ENCODE data around the gene MFSD2A. TPM values are rescaled to one million over a fixed set of nuclear protein-coding genes. Genes with fewer than 3 reads are reported as not detected.

MFSD2A gene
- polyA plus RNA-seq, 1 of the 3 experiments (the other 2 are of a cell fraction) = 6.3 TPM

- TF ChIP-seq USF1 (IDR thresholded peaks at IDR 0.05; ENCODE audit: borderline replicate concordance, low read depth) = no peak
- TF ChIP-seq RFX5 (IDR thresholded peaks at IDR 0.05; ENCODE audit: low read length) = no peak
- TF ChIP-seq, protein P1, sequence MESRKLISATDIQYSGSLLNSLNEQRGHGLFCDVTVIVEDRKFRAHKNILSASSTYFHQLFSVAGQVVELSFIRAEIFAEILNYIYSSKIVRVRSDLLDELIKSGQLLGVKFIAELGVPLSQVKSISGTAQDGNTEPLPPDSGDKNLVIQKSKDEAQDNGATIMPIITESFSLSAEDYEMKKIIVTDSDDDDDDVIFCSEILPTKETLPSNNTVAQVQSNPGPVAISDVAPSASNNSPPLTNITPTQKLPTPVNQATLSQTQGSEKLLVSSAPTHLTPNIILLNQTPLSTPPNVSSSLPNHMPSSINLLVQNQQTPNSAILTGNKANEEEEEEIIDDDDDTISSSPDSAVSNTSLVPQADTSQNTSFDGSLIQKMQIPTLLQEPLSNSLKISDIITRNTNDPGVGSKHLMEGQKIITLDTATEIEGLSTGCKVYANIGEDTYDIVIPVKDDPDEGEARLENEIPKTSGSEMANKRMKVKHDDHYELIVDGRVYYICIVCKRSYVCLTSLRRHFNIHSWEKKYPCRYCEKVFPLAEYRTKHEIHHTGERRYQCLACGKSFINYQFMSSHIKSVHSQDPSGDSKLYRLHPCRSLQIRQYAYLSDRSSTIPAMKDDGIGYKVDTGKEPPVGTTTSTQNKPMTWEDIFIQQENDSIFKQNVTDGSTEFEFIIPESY (IDR thresholded peaks at IDR 0.05; ENCODE audit: borderline replicate concordance, low read depth) = no peak
- no peak for TF ChIP-seq GATA2 (CRISPR knock-in tag; IDR thresholded peaks at IDR 0.05)
- TF ChIP-seq POLR2AphosphoS5 (IDR thresholded peaks at IDR 0.05; ENCODE audit: low read depth, low read length) = no peak
- TF ChIP-seq FOXM1 (IDR thresholded peaks at IDR 0.05; ENCODE audit: low read depth) = no peak
- TF ChIP-seq RAD21 (IDR thresholded peaks at IDR 0.05; ENCODE audit: low read length) = no peak
- no peak for TF ChIP-seq FOXJ3 (CRISPR knock-in tag; IDR thresholded peaks at IDR 0.05)
- TF ChIP-seq NFIC (IDR thresholded peaks at IDR 0.05; ENCODE audit: borderline replicate concordance) = no peak
- no peak for TF ChIP-seq EZH2phosphoT487 (IDR thresholded peaks at IDR 0.05; ENCODE audit: borderline replicate concordance, low read depth)
- no peak for TF ChIP-seq NRF1 (IDR thresholded peaks at IDR 0.05; ENCODE audit: low read depth, low read length)
- no peak for TF ChIP-seq RCOR1 (IDR thresholded peaks at IDR 0.05; ENCODE audit: low read length)
- no peak for TF ChIP-seq TAF1 (IDR thresholded peaks at IDR 0.05; ENCODE audit: borderline replicate concordance, low read depth, low read length)
- no peak for TF ChIP-seq JUND (IDR thresholded peaks at IDR 0.05)
Observed at GRCh38 chr1:39936724-39937491, 18.0 kb upstream of the MFSD2A start (continued).

- WGBS (ENCODE audit: low lambda C conversion rate) = 87% methylated on average over 8 of the region's 8 CpGs
- H2AFZ ChIP-seq (ENCODE audit: low read depth) = no peak overlapping the region
Observed at GRCh38 chr1:39938856-39939255, 16.1 kb upstream of the MFSD2A start.

More at GRCh38 chr1:39938856-39939255, 16.1 kb upstream of the MFSD2A start:
- Histone ChIP-seq H3K79me2 (ENCODE audit: insufficient read depth) (no peaks in the 10 kb centered on the region), H3F3A (replicated peaks; ENCODE audit: insufficient read depth) (no peaks in the 10 kb centered on the region), H4K20me1 (ENCODE audit: insufficient read depth) (no peaks in the 10 kb centered on the region), H3K27ac (ENCODE audit: low read depth in 2 of 2, low read length in 1 of 2) (no peak overlapping the region), H3K4me2 (no peak overlapping the region), H3K4me3 (ENCODE audit: low read depth in 2 of 2, low read length in 1 of 2) (no peak overlapping the region), H3K27me3 (ENCODE audit: insufficient read depth) (peaks cover 5% of the 10 kb centered on the region; the same call in 1 of the 2 replicates), H3K4me1 (ENCODE audit: control insufficient read depth in 1 of 2, insufficient read depth in 2 of 2, low read depth in 1 of 2, low read length in 1 of 2) (no peaks in the 10 kb centered on the region; a peak in 1 of 4 replicates), H3K9me2 (no peaks in the 10 kb centered on the region), H3K36me3 (replicated peaks in 1 of 2; ENCODE audit: control insufficient read depth in 1 of 2, insufficient read depth in 2 of 2, low read length in 1 of 2) (no peaks in the 10 kb centered on the region), H3K9me3 (no peaks in the 10 kb centered on the region), H3K9ac (no peak overlapping the region)
- CTCF ChIA-PET = no interaction called here
- POLR2A ChIA-PET = no interaction called here
- TF ChIP-seq, protein P2, sequence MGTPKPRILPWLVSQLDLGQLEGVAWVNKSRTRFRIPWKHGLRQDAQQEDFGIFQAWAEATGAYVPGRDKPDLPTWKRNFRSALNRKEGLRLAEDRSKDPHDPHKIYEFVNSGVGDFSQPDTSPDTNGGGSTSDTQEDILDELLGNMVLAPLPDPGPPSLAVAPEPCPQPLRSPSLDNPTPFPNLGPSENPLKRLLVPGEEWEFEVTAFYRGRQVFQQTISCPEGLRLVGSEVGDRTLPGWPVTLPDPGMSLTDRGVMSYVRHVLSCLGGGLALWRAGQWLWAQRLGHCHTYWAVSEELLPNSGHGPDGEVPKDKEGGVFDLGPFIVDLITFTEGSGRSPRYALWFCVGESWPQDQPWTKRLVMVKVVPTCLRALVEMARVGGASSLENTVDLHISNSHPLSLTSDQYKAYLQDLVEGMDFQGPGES (IDR thresholded peaks at IDR 0.05; ENCODE audit: low read depth, low read length) = no peak
- TF ChIP-seq SMC3 (IDR thresholded peaks at IDR 0.05; ENCODE audit: low read depth, low read length) = no peak
- DNase-seq = no peak

Measured in SK-N-SH (cell line).